HEK293 (cell line): ENCODE results near the gene RAP1GAP.

Source experiments
- CTCF ChIP-seq: fragments of 450-650 bp; formaldehyde crosslinking; IDR thresholded peaks from 2 replicates; pipeline ENCODE4 v1.5.1; 2016; ENCODE audit warnings: missing biosample characterization, missing genetic modification characterization
- ZBTB17 ChIP-seq: fragments of 450-650 bp; formaldehyde crosslinking; IDR thresholded peaks from 2 replicates; pipeline ENCODE4 v1.5.1; 2016; ENCODE audit warnings: missing biosample characterization, missing genetic modification characterization
- ZBTB20 ChIP-seq: fragments of 450-650 bp; formaldehyde crosslinking; IDR thresholded peaks from 2 replicates; pipeline ENCODE4 v1.5.1; 2016; ENCODE audit warnings: missing biosample characterization, missing genetic modification characterization
- ZNF292 ChIP-seq: fragments of 450-650 bp; formaldehyde crosslinking; IDR thresholded peaks from 2 replicates; pipeline ENCODE4 v1.5.1; 2016; ENCODE audit warnings: low read depth, missing biosample characterization, missing genetic modification characterization, borderline replicate concordance
- ZNF302 ChIP-seq: fragments of 450-650 bp; formaldehyde crosslinking; IDR thresholded peaks from 2 replicates; pipeline ENCODE4 v1.5.1; 2016; ENCODE audit warnings: missing biosample characterization, missing genetic modification characterization, low read depth
- ZNF362 ChIP-seq: fragments of 450-650 bp; formaldehyde crosslinking; IDR thresholded peaks from 2 replicates; pipeline ENCODE4 v1.5.1; 2016; ENCODE audit warnings: missing biosample characterization, missing genetic modification characterization
- ZNF423 ChIP-seq: fragments of 450-650 bp; formaldehyde crosslinking; IDR thresholded peaks from 2 replicates; pipeline ENCODE4 v1.5.1; 2016; ENCODE audit warnings: missing biosample characterization, missing genetic modification characterization
- ZNF510 ChIP-seq: fragments of 450-650 bp; formaldehyde crosslinking; IDR thresholded peaks from 2 replicates; pipeline ENCODE4 v1.5.1; 2018; ENCODE audit warnings: mild to moderate bottlenecking, missing genetic modification characterization, missing biosample characterization; ENCODE audit not compliant: insufficient replicate concordance
- ZNF580 ChIP-seq: fragments of 450-650 bp; formaldehyde crosslinking; IDR thresholded peaks from 2 replicates; pipeline ENCODE4 v1.5.1; 2016; ENCODE audit warnings: missing biosample characterization, missing genetic modification characterization
- ZNF596 ChIP-seq: fragments of 450-650 bp; IDR thresholded peaks from 2 replicates; pipeline ENCODE4 v1.5.0; 2018; ENCODE audit warnings: missing biosample characterization, mild to moderate bottlenecking, missing genetic modification characterization, moderate library complexity
- ZSCAN30 ChIP-seq: fragments of 450-650 bp; IDR thresholded peaks from 2 replicates; pipeline ENCODE4 v1.5.1; 2018; ENCODE audit warnings: missing biosample characterization, mild to moderate bottlenecking, missing genetic modification characterization, moderate library complexity

- TF ChIP-seq ZSCAN30 (no peak), ZNF302 (no peak), ZBTB20 (tag by site-specific recombination) (no peak), ZBTB17 (tag by site-specific recombination) (no peak), ZNF362 (tag by site-specific recombination) (no peak), ZNF510 (tag by site-specific recombination) (no peak), ZNF292 (tag by site-specific recombination) (no peak), ZNF596 (tag by site-specific recombination) (no peak), ZNF580 (no peak), CTCF (tag by site-specific recombination) (no peak), ZNF423 (tag by site-specific recombination) (no peak)
Measured at GRCh38 chr1:21562896-21563295, 106.3 kb downstream of the RAP1GAP start.
